NB4 (cell line): ENCODE measurements around the gene ADGRL2.

Experiments used
- DNase-seq: peaks from one replicate; pipeline ENCODE4 v3.0.0; 2010; ENCODE audit warnings: low read depth
- H3K4me3 ChIP-seq: one replicate; pipeline ENCODE4 v1.5.1; 2011; ENCODE audit warnings: mild to moderate bottlenecking, low read depth, low read length, moderate library complexity
- CTCF ChIP-seq: IDR thresholded peaks from one replicate; pipeline ENCODE4 v1.5.1; 2012; ENCODE audit warnings: low read depth, low read length
- MAX ChIP-seq: IDR thresholded peaks from 2 replicates; pipeline ENCODE4 v1.6.1; 2011; ENCODE audit warnings: low read depth, low read length
- MYC ChIP-seq: IDR thresholded peaks from 2 replicates; pipeline ENCODE4 v1.6.1; 2011; ENCODE audit warnings: low read depth, low read length
- POLR2A ChIP-seq: IDR thresholded peaks from 2 replicates; pipeline ENCODE4 v1.6.1; 2011; ENCODE audit warnings: mild to moderate bottlenecking; ENCODE audit not compliant: insufficient read length; ENCODE audit errors: extremely low read depth

Gene ADGRL2

GRCh38 chr1:81949421-81949820 lies 148.7 kb downstream of the ADGRL2 start:
- no peak for TF ChIP-seq MAX
- no peak for TF ChIP-seq POLR2A
- no peak for TF ChIP-seq CTCF
- TF ChIP-seq MYC: no peak
- no peak for DNase-seq
- no peak overlapping the region for H3K4me3 ChIP-seq

GRCh38 chr1:81950037-81950436 lies 149.3 kb downstream of the ADGRL2 start:
- TF ChIP-seq POLR2A (no peak), MYC (no peak), CTCF (no peak), MAX (no peak)
- DNase-seq: no peak
- H3K4me3 ChIP-seq: no peak overlapping the region

GRCh38 chr1:81950591-81951244 lies 150.0 kb downstream of the ADGRL2 start:
- no peak overlapping the region for H3K4me3 ChIP-seq
- DNase-seq: no peak
- TF ChIP-seq MYC (no peak), POLR2A (no peak), CTCF (no peak), MAX (no peak)

GRCh38 chr1:81954534-81955020 lies 153.8 kb downstream of the ADGRL2 start:
- H3K4me3 ChIP-seq: no peak overlapping the region
- TF ChIP-seq MYC (no peak), MAX (no peak), POLR2A (no peak), CTCF (no peak)
- no peak for DNase-seq

- no peak for DNase-seq
- no peak for TF ChIP-seq CTCF
- no peak for TF ChIP-seq POLR2A
- no peak for TF ChIP-seq MAX
- no peak for TF ChIP-seq MYC
- H3K4me3 ChIP-seq: no peak overlapping the region
These were observed 167.2 kb downstream of the ADGRL2 start for GRCh38 chr1:81967951-81968350.
